ENCODE results near the gene CNN2.

DNA sequence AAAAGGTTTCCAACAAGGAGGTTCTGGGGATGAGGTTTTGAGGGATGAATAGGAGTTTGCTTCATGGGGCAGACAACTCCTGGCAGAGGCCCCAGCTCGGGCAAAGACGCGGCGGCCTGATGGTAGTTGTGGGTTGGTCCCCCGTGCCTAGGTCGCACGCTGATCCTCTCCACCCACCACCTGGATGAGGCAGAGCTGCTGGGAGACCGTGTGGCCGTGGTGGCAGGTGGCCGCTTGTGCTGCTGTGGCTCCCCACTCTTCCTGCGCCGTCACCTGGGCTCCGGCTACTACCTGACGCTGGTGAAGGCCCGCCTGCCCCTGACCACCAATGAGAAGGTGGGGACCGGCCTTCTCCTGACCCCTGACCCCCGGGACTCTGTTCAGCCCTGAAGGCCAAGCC is 25.4 kb downstream of the CNN2 start:
- TF ChIP-seq CTCF (IDR thresholded peaks at IDR 0.05) (no peak), POLR2A (IDR thresholded peaks at IDR 0.05) (no peak), POLR2AphosphoS5 (IDR thresholded peaks at IDR 0.05) (no peak)
